ENCODE results near the gene DGKI.

- TF ChIP-seq YY1 (IDR thresholded peaks at IDR 0.05; ENCODE audit: insufficient read depth, insufficient read length) (no peak), ZNF274 (IDR thresholded peaks at IDR 0.05; ENCODE audit: low read depth, low read length) (no peak), SUZ12 (IDR thresholded peaks at IDR 0.05; ENCODE audit: extremely low read depth, insufficient read depth, insufficient read length) (no peak)
Observed at GRCh38 chr7:137865764-137866163, 19.0 kb upstream of the DGKI start.

Measured in NT2/D1 (cell line).